OCI-LY3 (cell line): ENCODE results near the gene OPTC.

Experiments used
- CTCF ChIP-seq: fragments of 200-600, 300-600 bp; sonication (generic); IDR thresholded peaks from 2 replicates; pipeline ENCODE4 v1.5.1; 2014; ENCODE audit warnings: antibody characterized with exemption, low read length, low read depth
- EZH2phosphoT487 ChIP-seq: fragments of 200-600 bp; shearing (Covaris generic); IDR thresholded peaks from 2 replicates; pipeline ENCODE4 v1.6.1; 2018; ENCODE audit warnings: antibody characterized with exemption, mixed run types, low read depth

GRCh38 chr1:203468326-203468725, 25.6 kb upstream of the OPTC start:
- TF ChIP-seq CTCF, result no peak
- no peak for TF ChIP-seq EZH2phosphoT487
